ENCODE measurements around the gene EFL1.

GRCh38 chr15:82228750-82229149 lies 33.8 kb downstream of the EFL1 start:
- TF ChIP-seq GATA3 (IDR thresholded peaks at IDR 0.05; ENCODE audit: low read depth, low read length) (no peak), GATA2 (IDR thresholded peaks at IDR 0.05; ENCODE audit: low read depth, low read length) (no peak)
